ENCODE measurements around the gene DDIT4L. TPM values are rescaled to one million over a fixed set of nuclear protein-coding genes. Genes with fewer than 3 reads are reported as not detected.

DDIT4L gene
- 10 to 100 TPM in 1 of 4 donors, 1 to 10 TPM in 2, not detected in 1; 1.4 to 10.2 (median 2.1) TPM for total RNA-seq

GRCh38 chr4:100189820-100190642 is at the start of gene DDIT4L:
Gene DDIT4L (minus strand): TSS chr4:100190468. CDS start chr4:100189983, 485 bp downstream.
- Histone ChIP-seq H3K4me3 (peak within 1 kb of the TSS; percentile 62 to 72), H3K9me3 (no peaks in the 10 kb centered on the region), H3K27ac (peak within 1 kb of the TSS; percentile 19 to 34), H3K36me3 (no peaks in the 10 kb centered on the region), H3K4me1 (no peaks in the 10 kb centered on the region), H3K27me3 (no peaks in the 10 kb centered on the region)
- no peak for TF ChIP-seq CTCF (IDR thresholded peaks at IDR 0.05)
- TF ChIP-seq POLR2A (IDR thresholded peaks at IDR 0.05): no peak
- DNase-seq: peak; percentile 24 to 29
- intact Hi-C loops (cut with DNase I; ENCODE audit: low total_unique reads): no loop called here

- no peak for TF ChIP-seq POLR2A (IDR thresholded peaks at IDR 0.05)
- TF ChIP-seq CTCF (IDR thresholded peaks at IDR 0.05): no peak
- intact Hi-C loops (cut with DNase I; ENCODE audit: low total_unique reads): no loop called here
These were observed 49.7 kb upstream of the DDIT4L start for GRCh38 chr4:100240008-100240407.

GRCh38 chr4:100224721-100225120 is 34.5 kb upstream of the DDIT4L start:
- Histone ChIP-seq H3K4me3 (no peak overlapping the region), H3K36me3 (no peaks in the 10 kb centered on the region), H3K27me3 (no peaks in the 10 kb centered on the region), H3K9me3 (peaks cover 0 to 8% of the 10 kb centered on the region in 2 donors), H3K27ac (no peak overlapping the region), H3K4me1 (no peaks in the 10 kb centered on the region)
- intact Hi-C loops (cut with DNase I; ENCODE audit: low total_unique reads): no loop called here
- no peak for DNase-seq
- TF ChIP-seq CTCF (IDR thresholded peaks at IDR 0.05) (no peak), POLR2A (IDR thresholded peaks at IDR 0.05) (no peak)

More at GRCh38 chr4:100240008-100240407, 49.7 kb upstream of the DDIT4L start:
- Histone ChIP-seq H3K36me3 (no peaks in the 10 kb centered on the region), H3K27me3 (no peaks in the 10 kb centered on the region), H3K4me1 (no peaks in the 10 kb centered on the region), H3K4me3 (no peak overlapping the region), H3K9me3 (no peaks in the 10 kb centered on the region), H3K27ac (no peak overlapping the region)
- DNase-seq: no peak

GRCh38 chr4:100224160-100224559 is 33.9 kb upstream of the DDIT4L start:
- intact Hi-C loops (cut with DNase I; ENCODE audit: low total_unique reads): no loop called here
- no peak for DNase-seq
- Histone ChIP-seq H3K4me3 (no peak overlapping the region), H3K27ac (no peak overlapping the region), H3K36me3 (no peaks in the 10 kb centered on the region), H3K4me1 (no peaks in the 10 kb centered on the region), H3K9me3 (peaks cover 0 to 8% of the 10 kb centered on the region in 2 donors), H3K27me3 (no peaks in the 10 kb centered on the region)
- TF ChIP-seq POLR2A (IDR thresholded peaks at IDR 0.05) (no peak), CTCF (IDR thresholded peaks at IDR 0.05) (no peak)

GRCh38 chr4:100208964-100209363 is 18.7 kb upstream of the DDIT4L start:
- no peak overlapping the region for H3K27ac ChIP-seq
- H3K9me3 ChIP-seq: no peaks in the 10 kb centered on the region
- no peak for DNase-seq
- H3K36me3 ChIP-seq: no peaks in the 10 kb centered on the region
- no peak overlapping the region for H3K4me3 ChIP-seq
- intact Hi-C loops (cut with DNase I; ENCODE audit: low total_unique reads): no loop called here
- H3K27me3 ChIP-seq: no peaks in the 10 kb centered on the region
- TF ChIP-seq POLR2A (IDR thresholded peaks at IDR 0.05): no peak
- TF ChIP-seq CTCF (IDR thresholded peaks at IDR 0.05): no peak
- H3K4me1 ChIP-seq: no peaks in the 10 kb centered on the region

All from uterus (tissue), 4 donors.